GM12874 (cell line): ENCODE results near the gene SLC49A4.

Experiments
- CTCF ChIP-seq: IDR thresholded peaks from 2 replicates; pipeline ENCODE4 v1.5.1; 2011; ENCODE audit warnings: low read depth, mild to moderate bottlenecking, control low read depth, low read length, moderate library complexity; ENCODE audit not compliant: insufficient read depth

The SLC49A4 gene

DNA sequence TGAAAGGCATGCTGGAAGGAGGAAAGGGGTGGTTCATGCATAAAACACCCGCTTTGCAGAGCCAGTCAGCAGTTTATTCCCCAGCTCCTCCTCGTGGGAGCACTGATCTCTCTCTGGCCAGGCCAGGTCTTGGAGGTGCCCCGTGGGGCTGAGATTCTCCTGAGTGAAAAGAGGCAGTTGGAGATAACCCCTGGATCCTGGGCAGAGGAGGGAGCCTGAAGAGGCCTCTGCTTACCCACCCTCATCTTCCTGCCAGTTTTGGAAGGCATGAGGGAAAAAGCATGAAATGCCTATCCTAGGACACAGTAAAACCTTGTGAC, 124.4 kb downstream of the SLC49A4 start:
- TF ChIP-seq CTCF = no peak

- no peak for TF ChIP-seq CTCF
Measured at GRCh38 chr3:122920986-122921385, 126.1 kb downstream of the SLC49A4 start.

DNA sequence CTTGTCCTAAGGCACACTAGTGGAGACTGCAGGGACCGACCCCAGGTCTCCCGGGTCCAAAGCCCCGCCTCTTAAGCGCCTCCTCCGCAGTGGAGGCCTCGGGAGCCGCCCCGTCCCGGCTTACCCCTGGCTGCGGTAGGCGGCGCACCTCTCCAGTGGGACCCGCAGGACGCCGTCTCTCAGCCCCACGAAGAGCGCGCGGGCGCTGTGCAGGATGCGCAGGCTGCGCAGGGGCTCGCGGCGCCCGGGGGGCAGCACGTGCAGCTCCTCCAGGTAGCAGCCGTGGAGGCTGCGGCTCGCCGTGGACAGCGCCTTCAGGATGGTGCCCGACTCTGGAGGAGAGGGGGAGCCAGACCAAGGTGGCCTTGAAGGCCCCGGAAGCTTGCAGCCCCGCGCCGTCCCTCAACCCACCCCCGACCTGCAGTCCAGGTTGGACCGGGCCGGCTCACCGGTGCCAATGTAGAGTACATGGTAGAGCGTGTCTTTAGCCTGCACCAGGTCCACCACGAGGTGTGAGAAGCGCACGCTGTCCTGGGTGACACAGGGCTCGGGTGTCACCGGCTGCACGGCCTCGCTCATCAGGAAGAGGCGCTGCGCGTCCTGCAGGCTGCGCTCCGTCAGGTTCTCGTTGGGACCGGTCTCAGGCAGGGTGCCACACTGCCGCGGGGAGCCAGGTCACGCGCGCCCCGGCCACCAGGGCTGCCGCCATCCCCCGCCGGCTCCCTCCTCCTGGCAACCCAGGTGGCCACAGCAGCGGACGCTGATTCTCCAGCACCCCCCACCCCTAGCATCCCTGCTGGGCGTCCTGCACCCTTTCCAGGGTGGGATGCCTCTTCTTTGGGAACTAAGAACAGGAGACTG, 127.2 kb downstream of the SLC49A4 start:
- peak; percentile 22; the same call in 1 of the 2 replicates for TF ChIP-seq CTCF

DNA sequence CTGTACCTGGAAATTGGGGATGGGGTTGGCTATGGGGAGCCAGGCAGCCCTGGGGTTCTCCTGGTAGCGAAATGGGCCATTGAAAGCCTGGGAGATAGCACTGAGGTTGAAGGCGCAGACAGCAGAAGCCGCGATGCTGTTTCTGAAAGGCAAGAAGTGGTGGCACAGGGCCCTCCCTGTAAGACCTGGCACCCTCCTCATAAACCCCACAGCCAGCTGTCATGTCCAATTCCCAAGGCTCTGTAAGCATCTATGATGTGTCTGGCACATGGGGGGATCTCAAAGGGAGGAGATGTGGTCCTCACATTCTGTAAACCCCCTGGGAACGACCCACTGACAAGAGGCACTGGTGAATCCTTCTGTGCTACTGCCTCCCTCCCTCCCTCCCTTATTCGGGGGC, 128.7 kb downstream of the SLC49A4 start:
- TF ChIP-seq CTCF = no peak

- TF ChIP-seq CTCF = no peak
Measured at GRCh38 chr3:122924056-122924455, 129.2 kb downstream of the SLC49A4 start.

GRCh38 chr3:122925756-122926155, 130.9 kb downstream of the SLC49A4 start:
- TF ChIP-seq CTCF = no peak

DNA sequence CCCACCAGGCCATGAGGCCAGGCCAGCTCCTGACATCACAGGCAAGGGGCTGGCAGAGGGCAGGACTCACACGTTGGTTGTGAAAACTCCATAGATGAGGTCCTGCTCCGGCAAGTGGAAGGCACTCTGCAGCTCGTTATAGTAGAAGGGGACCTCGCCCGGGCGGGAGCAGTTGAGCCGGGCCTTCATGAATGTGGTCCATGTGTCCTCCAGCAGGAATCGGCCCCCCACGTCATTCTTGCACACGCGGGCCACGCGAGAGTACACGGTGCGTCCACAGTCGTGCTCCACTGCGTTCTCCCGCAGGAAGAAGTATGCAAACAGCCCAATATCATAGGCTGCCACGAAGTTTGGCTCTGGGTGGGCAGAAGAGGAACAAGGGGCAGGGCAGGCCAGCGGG, 131.5 kb downstream of the SLC49A4 start:
- no peak for TF ChIP-seq CTCF
